Ovary (tissue), 3 donors: ENCODE results near the gene ALG14.

Experiments
- CTCF ChIP-seq, 3 donors: fragments of 450-650 bp in 2 of 3; fragments of 200-600 bp in 1 of 3; IDR thresholded peaks; one replicate each; pipeline versions ENCODE4 v1.5.1 to v1.8.0; 2016 to 2022; ENCODE audit warnings: antibody characterized with exemption in 3 of 3, mild to moderate bottlenecking in 1 of 3
- POLR2A ChIP-seq: fragments of 450-650 bp; IDR thresholded peaks from one replicate; pipeline ENCODE4 v1.6.1; 2017; ENCODE audit warnings: antibody characterized with exemption, mild to moderate bottlenecking, moderate library complexity
- donor health status: DM: no; HTN: no; CAD: no.

DNA sequence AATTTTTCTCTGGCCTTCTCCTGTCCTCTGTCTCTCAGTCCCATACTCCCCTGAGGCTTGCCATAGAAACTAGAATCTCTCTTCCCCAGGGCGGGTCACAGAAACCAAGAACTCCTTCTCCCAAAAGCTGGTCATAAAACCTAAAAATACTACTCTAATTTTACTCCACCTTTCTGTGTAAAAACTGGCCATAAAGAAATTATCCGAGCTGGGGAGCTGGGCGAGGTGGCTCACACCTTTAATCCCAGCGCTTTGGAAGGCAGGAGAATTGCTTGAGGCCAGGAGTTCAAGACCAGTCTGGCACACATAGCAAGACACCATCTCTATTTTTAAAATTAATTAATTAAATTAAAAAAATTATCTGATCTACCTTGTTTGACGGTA, 3.0 kb downstream of the ALG14 start:
- no peak for TF ChIP-seq POLR2A
- no peak for TF ChIP-seq CTCF (IDR thresholded peaks at IDR 0.05)
